Esophagus squamous epithelium (tissue), 5 donors: ENCODE results near the gene RUNX1. TPM values are rescaled to one million over a fixed set of nuclear protein-coding genes. Genes with fewer than 3 reads are reported as not detected.

Experiments used
- DNase-seq: peaks from one replicate; lab custom pipeline; 2025; lab: John Stamatoyannopoulos, UW
- H3K27ac ChIP-seq, 4 donors: fragments of 200-600 bp; sonication (generic); one replicate each; pipeline ENCODE4 v1.5.1; 2016 to 2019; ENCODE audit warnings: mild to moderate bottlenecking in 1 of 4
- H3K27me3 ChIP-seq, 4 donors: fragments of 200-600 bp; sonication (generic); 1 replicate in 3 of 4; 2 replicates in 1 of 4; pipeline versions ENCODE4 v1.5.1 to v1.6.0; 2017 to 2021; ENCODE audit warnings: antibody characterized with exemption in 1 of 4
- H3K36me3 ChIP-seq, 3 donors: fragments of 200-600 bp; sonication (generic); one replicate each; pipeline ENCODE4 v1.5.1; 2016 to 2019
- H3K4me1 ChIP-seq, 3 donors: fragments of 200-600 bp; sonication (generic); one replicate each; pipeline ENCODE4 v1.5.1; 2017 to 2019
- H3K4me3 ChIP-seq, 4 donors: fragments of 200-600 bp; sonication (generic); 1 replicate in 3 of 4; 2 replicates in 1 of 4; pipeline ENCODE4 v1.5.1; 2016 to 2019; ENCODE audit warnings: mild to moderate bottlenecking in 2 of 4, moderate library complexity in 1 of 4
- H3K9me3 ChIP-seq, 3 donors: fragments of 200-600 bp; sonication (generic); one replicate each; pipeline ENCODE4 v1.5.1; 2016 to 2019
- POLR2A ChIP-seq, 4 donors: fragments of 450-650 bp; IDR thresholded peaks; one replicate each; pipeline ENCODE4 v1.6.1; 2017; ENCODE audit warnings: antibody characterized with exemption in 4 of 4, mild to moderate bottlenecking in 4 of 4, moderate library complexity in 3 of 4
- WGBS, 2 donors: methylation state at CpG; one replicate each; pipeline ENCODE4 v1.1.5; 2018; 5-methylcytosine and 5-hydroxymethylcytosine counted together
- intact Hi-C: fragments of 100-400 bp; cut with DNase I; formaldehyde crosslinking; loops from one replicate; pipeline ENCODE4 v1.15.0; 2022
- total RNA-seq, 4 donors: library from RNA; depleted of rRNA; stranded (reverse); fragments of >200 nt; gene quantifications; one replicate each; pipeline ENCODE4 v1.1.0, GENCODE V29; 2016
- TF ChIP-seq, protein P1 (sequence below), 6 experiments: fragments of 450-650 bp in 4 of 6; fragments of 200-600 bp in 2 of 6; sonication (generic) in 2 of 6; IDR thresholded peaks; one replicate each; pipeline ENCODE4 v1.5.1; 2016 to 2019; ENCODE audit warnings: antibody characterized with exemption in 6 of 6, mild to moderate bottlenecking in 4 of 6, moderate library complexity in 4 of 6
- donor health status: DM: yes; HTN: yes; CAD: no.

The RUNX1 gene
- total RNA-seq, 4 donors from 2014 or later, result 8.2 to 25.4 (median 18.3) TPM

DNA sequence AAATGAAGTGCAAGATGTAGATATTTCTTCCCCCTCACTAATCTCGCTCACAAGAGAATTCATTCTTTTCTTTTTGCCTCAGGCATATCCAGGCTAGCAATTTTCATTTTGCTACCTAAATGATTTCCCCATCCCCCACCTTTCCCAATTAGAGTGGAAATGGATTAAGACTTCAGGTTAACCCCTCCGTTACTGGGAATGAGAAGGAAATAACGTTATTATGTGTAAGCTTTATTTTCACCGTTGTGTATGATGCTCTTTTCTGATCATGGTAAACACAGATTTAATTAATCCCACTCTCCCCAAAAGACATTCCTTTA lies 143.9 kb downstream of the RUNX1 start:
- DNase-seq, result no peak
- WGBS, 2 donors, result 79 to 81% methylated on average over 4 of the region's 4 CpGs
- Histone ChIP-seq H3K4me1 (no peaks in the 10 kb centered on the region), H3K4me3 (no peak overlapping the region), H3K36me3 (no peaks in the 10 kb centered on the region), H3K27me3 (peaks cover 0 to 10% (median 1%) of the 10 kb centered on the region in 4 donors), H3K27ac (no peak overlapping the region), H3K9me3 (no peaks in the 10 kb centered on the region)
- no peak for TF ChIP-seq POLR2A (IDR thresholded peaks at IDR 0.05)
- intact Hi-C loops, result no loop called here

DNA sequence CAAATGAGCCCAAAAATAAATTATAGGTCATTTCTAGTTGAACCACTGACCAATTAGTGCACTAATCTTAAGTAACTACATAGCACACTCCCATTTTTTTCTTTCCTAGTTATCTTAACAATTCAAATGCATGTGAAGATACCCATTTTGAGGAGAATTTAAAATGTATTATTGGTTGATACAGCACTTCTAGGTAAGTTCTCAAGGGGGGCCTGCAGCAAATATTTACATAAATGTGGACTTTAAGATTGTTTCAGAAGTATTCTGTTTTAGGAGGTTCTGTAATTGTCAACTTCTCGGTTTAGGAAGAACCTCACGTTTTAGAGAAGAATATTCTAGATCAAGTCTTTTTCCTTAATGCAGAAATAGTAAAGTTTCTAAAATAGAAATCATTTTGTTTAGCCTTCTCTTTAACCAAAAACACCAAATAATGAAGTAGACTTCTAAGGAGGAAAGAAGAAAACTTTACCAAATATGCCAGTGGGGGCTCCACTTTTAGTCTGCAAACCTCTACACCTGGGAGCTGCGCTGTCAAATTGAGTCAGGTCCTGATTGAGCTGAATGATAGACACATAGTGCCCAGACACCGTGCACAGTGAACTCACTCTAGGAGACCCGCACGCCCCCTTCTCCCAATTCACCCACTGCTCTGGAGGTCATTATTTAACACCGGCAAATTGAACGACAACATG lies 144.4 kb downstream of the RUNX1 start:
- Histone ChIP-seq H3K27ac (no peak overlapping the region), H3K4me3 (no peak overlapping the region), H3K27me3 (peaks cover 0 to 10% (median 1%) of the 10 kb centered on the region in 4 donors), H3K9me3 (no peaks in the 10 kb centered on the region), H3K36me3 (no peaks in the 10 kb centered on the region), H3K4me1 (no peaks in the 10 kb centered on the region)
- intact Hi-C loops, result no loop called here
- 86 to 87% methylated on average over 8 of the region's 8 CpGs for WGBS, 2 donors
- no peak for TF ChIP-seq POLR2A (IDR thresholded peaks at IDR 0.05)
- TF ChIP-seq, protein P1, sequence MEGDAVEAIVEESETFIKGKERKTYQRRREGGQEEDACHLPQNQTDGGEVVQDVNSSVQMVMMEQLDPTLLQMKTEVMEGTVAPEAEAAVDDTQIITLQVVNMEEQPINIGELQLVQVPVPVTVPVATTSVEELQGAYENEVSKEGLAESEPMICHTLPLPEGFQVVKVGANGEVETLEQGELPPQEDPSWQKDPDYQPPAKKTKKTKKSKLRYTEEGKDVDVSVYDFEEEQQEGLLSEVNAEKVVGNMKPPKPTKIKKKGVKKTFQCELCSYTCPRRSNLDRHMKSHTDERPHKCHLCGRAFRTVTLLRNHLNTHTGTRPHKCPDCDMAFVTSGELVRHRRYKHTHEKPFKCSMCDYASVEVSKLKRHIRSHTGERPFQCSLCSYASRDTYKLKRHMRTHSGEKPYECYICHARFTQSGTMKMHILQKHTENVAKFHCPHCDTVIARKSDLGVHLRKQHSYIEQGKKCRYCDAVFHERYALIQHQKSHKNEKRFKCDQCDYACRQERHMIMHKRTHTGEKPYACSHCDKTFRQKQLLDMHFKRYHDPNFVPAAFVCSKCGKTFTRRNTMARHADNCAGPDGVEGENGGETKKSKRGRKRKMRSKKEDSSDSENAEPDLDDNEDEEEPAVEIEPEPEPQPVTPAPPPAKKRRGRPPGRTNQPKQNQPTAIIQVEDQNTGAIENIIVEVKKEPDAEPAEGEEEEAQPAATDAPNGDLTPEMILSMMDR (IDR thresholded peaks at IDR 0.05), result no peak
- no peak for DNase-seq

DNA sequence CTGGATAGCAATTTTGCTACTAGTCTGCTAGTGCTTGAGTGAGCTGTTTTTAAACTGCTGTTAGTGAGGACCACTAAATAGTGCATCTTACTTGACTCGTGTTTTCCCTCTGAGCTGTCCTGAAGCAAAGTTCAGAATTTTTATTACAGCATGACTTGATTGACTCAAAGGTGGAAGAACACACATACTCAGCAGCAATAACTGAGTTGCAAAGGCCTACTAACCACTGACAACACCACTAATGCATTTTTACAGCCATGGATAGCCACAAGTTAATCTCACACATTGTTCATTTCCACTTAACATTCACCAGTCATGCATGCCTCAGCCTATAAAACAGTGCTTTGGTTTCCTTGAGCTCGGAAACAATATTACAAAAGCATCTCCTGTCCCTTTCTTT lies 148.7 kb downstream of the RUNX1 start:
- no peak overlapping the region for H3K4me3 ChIP-seq
- TF ChIP-seq, protein P1 (IDR thresholded peaks at IDR 0.05), result no peak
- no peak for TF ChIP-seq POLR2A (IDR thresholded peaks at IDR 0.05)
- H3K27ac ChIP-seq, result no peak overlapping the region
- peaks cover 0 to 17% (median 11%) of the 10 kb centered on the region in 3 donors for H3K9me3 ChIP-seq
- WGBS, 2 donors, result 66 to 79% methylated on average over 2 of the region's 2 CpGs
- no peak for DNase-seq
- intact Hi-C loops, result no loop called here
- H3K36me3 ChIP-seq, result no peaks in the 10 kb centered on the region
- H3K27me3 ChIP-seq, result peaks cover 0 to 6% (median 1%) of the 10 kb centered on the region in 4 donors
- H3K4me1 ChIP-seq, result no peaks in the 10 kb centered on the region

DNA sequence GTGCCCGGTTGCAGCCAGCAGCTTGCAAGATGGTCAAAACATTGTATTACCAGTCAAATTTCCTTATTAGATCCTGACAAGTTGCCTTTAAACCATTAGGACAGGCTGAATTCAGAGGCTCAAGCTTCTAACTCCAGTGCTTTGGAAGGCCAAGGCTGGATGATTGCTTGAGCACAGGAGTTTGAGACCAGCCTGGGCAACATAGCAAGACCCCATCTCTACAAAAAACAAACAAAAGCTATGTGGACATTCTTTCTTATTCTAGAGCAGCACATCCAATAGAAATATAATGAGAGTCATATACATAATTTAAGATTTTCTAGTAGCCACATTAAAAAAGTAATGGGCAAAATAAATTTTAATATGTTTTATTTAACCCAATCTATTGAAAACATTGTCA lies 149.3 kb downstream of the RUNX1 start:
- intact Hi-C loops, result loop anchor here (10.0 kb wide), 1 partner anchor 145 kb away; the partner anchor contains the start of gene RUNX1
- H3K4me3 ChIP-seq, result no peak overlapping the region
- 100% methylated on average over 1 of the region's 1 CpG for WGBS, 2 donors
- no peak overlapping the region for H3K27ac ChIP-seq
- H3K27me3 ChIP-seq, result peaks cover 0 to 7% (median 1%) of the 10 kb centered on the region in 4 donors
- H3K36me3 ChIP-seq, result no peaks in the 10 kb centered on the region
- no peaks in the 10 kb centered on the region for H3K4me1 ChIP-seq
- H3K9me3 ChIP-seq, result peaks cover 0 to 17% (median 11%) of the 10 kb centered on the region in 3 donors
- TF ChIP-seq, protein P1 (IDR thresholded peaks at IDR 0.05), result no peak
- TF ChIP-seq POLR2A (IDR thresholded peaks at IDR 0.05), result no peak
- DNase-seq, result no peak

DNA sequence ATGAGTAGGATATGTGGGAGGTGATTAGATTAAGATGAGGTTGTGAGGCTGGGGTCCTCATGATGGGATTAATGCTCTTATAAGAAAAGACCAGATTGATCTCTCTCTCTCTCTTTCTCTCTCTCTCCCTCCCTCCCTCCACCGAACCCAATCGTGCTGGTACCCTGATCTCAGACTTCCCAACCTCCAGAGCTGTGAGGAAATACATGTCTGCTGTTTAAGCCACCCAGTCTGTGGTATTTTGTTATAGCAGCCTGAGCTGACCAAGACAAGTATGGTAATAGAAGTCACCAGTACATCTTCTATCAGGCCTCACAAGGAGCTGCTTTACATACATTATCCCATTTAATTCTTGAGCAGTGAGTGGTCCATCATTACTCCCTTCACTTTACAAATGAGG lies 149.8 kb downstream of the RUNX1 start:
- DNase-seq, result no peak
- Histone ChIP-seq H3K4me1 (no peaks in the 10 kb centered on the region), H3K4me3 (no peak overlapping the region), H3K9me3 (peaks cover 0 to 17% (median 11%) of the 10 kb centered on the region in 3 donors), H3K36me3 (no peaks in the 10 kb centered on the region), H3K27me3 (peaks cover 0 to 9% (median 1%) of the 10 kb centered on the region in 4 donors), H3K27ac (no peak overlapping the region)
- TF ChIP-seq, protein P1 (IDR thresholded peaks at IDR 0.05), result no peak
- TF ChIP-seq POLR2A (IDR thresholded peaks at IDR 0.05), result no peak
- WGBS, 2 donors, result 78 to 83% methylated on average over 2 of the region's 2 CpGs
- intact Hi-C loops, result loop anchor here (10.0 kb wide), 1 partner anchor 145 kb away; the partner anchor contains the start of gene RUNX1
